ENCODE results near the gene INPP5A.

Gene INPP5A

DNA sequence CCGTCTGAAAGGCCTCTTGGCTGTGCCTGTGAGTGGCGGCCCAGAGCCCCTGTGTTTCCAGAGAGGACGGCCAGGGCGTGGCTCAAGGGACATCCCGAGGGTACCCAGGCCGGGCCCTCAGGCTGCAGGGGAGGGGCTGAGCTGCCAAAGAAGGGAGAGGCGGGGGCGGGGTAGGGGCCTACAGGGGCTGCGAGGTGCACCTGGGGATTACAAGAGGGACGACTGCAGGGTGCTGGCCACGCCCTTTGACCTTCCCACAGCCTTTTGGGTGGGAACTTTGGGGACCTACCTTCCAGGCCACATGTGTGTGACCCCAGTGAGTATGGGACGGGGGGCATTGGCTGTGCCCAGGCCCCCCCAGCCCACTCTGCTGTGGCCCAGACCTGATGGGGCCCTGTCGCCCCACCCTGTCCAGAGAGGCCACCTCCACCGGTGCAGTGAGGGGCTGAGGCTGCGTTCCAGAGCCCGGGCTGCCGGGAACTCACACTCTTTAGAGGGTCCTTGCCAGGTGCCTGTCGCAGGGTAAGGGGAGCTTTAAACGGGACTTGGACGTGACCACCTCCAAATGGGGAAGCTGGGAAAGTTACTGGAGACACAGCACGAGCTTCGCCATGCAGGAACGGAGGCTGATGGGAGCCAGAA lies 267.3 kb downstream of the INPP5A start:
- DNase-seq (ENCODE audit: low read depth): no peak

DNA sequence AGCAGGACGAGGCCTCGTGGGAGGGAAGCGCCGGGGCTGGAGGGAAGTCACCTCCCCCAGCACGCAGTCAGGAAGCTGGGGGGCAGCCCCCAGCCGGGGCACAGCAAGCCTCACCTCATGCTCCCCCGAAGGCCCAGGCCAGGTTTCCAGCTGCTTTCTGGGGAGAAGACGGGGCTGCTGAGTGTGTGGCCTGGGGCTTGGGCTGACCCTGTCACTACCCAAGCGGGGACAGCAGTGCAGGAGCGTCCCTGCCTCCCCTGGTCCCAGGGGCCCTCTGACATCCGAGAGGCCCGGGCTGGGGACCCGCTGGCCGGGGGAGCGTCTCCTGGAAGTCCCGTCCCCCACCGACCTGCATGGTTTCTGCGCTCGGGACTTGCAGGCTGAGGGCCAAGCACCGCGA lies 268.0 kb downstream of the INPP5A start:
- no peak for DNase-seq (ENCODE audit: low read depth)

DNA sequence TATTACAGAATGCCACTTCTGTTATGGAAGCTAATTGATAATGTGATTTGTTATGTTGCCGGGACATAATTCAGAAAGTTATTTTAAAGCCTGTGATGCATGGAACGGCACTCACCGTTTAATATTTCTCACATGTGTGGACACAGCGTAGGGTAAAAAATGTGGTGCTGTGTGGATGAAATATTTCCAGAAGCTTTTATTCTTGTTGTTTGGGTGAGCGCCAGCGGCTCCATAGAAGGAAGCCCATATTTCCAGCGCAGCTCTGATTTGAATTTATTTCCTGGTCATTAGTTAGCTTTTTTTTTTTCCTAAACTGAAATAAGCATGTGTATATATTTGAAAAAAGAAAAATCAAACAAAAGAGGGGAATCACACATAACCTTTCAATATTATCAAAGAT lies 268.5 kb downstream of the INPP5A start:
- no peak for DNase-seq (ENCODE audit: low read depth)

DNA sequence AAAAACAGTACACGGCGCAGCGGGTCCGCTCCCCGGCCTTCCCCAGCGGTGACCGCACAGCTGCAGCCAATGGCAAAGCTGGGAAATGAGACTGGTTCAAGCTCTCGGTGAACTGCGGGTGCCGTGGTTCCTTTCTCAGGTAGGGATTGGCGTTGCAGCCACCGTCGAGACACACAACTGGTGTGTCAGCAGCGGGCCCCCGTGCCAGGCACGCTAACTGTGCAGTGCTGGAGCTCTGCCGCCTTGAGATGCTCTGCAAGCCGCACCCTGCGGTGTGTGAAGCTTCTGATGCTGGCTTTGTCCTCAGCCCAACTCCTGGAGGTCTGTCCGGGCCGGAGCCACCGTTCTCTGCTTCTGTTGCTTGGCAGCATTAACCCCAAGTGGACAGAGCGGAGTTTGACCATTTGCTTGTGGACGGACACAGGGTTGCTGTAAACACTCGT lies 269.0 kb downstream of the INPP5A start:
- DNase-seq (ENCODE audit: low read depth): no peak

DNA sequence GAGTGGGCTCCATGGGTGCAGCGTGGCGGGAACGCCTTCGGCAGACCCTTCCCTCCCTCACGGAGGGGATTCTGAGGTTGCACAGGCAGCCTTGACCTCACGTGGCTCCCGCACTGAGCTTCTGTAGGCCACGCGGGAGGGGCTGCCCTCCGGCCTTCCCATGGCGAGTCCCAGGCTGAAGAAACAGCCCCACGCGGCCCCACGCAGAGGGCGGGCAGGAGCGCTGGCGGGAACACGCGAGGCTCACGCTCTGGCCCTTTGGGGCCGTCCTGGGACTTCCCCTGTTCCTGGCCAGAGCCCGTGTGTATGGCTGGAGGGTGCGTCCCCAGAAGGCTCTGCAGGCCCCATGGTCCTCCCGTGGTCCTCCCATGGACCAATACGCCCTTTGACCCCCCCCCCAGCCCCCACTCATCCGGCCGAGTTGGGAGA lies 270.0 kb downstream of the INPP5A start:
- DNase-seq (ENCODE audit: low read depth): no peak

DNA sequence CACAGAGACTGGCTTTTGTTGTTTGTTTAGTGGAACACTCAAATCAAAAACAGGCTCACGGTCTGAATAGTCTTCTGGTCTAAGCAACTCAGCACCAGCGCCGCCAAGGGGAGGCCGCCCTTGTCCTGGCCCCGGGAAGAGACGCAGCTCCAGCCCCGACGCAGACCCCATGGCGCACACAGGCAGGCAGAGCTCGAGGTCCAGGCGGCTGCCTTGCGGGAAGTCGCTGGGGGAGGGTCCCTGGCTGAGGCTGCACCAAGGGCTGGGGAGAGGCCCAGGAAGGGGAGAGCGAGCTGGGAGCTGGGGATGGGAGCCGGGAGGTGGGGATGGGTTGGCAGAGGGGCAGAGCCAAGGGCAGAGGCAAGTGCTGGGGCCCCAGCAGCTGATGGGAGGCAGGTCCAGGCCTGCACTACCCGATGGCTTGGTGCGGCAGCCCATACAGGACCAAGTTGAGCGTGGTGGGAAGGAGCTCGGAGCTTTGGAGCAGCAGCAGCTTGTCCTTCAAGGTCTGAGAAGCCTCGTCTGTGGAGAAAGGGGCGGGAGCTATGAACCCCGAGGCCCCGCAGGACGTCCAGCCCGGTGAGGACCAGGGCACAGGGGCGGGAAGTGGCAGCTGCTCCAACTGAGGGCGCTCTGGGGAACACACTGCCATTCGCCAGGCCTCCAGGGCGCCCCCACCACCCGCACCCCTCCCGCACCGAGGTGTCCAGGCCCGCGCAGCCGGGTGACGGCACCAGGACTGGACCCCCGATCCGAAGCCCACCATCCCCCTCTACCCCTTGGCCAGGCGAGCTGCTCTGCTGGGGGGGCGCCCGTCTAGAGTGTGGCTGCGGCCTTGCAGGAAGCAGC lies 271.0 kb downstream of the INPP5A start:
- no peak for DNase-seq (ENCODE audit: low read depth)

DNA sequence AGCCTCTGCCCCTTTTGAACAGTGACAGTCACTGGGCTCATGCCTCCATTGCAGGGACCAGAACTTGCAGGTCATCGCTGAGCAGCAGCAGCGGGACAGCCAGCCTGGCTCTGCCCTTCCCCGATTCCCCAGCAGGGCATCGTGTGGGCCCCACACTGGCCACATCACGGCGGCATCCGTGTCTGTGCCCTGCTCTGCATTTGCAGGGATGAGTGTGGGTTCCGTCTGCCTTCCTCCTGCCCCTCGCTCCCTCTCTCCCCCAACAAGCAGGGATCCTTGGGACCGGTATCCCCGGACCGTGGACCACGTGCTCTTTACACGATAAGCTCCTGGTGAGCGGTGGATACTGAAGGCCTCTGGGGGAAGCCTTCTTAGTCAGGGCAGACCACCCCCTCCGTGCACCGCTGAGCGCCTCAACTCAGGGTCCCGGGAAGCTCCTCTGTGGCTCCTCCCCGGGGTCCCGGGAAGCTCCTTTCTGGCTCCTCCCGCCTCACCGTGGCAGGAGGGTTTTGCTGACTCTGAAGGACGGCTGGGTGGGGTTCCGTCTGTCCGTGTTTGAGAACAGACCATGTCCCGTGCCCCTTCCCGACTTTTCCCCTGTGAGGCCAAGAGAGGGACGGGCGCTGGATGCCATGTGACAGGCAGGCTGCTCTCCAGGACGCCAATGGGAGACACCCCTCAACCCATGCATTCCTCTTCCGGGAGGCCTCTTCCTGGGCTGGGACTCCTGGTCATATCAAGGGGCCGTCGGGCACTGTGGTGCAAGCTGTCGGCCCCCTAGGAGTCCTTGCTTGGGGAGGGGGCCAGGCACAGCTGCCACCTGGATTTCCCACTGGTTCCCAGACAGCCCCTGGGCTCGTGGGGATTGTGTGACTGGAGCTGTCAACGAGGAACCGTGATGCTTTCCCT lies 271.9 kb downstream of the INPP5A start:
- no peak for DNase-seq (ENCODE audit: low read depth)

DNA sequence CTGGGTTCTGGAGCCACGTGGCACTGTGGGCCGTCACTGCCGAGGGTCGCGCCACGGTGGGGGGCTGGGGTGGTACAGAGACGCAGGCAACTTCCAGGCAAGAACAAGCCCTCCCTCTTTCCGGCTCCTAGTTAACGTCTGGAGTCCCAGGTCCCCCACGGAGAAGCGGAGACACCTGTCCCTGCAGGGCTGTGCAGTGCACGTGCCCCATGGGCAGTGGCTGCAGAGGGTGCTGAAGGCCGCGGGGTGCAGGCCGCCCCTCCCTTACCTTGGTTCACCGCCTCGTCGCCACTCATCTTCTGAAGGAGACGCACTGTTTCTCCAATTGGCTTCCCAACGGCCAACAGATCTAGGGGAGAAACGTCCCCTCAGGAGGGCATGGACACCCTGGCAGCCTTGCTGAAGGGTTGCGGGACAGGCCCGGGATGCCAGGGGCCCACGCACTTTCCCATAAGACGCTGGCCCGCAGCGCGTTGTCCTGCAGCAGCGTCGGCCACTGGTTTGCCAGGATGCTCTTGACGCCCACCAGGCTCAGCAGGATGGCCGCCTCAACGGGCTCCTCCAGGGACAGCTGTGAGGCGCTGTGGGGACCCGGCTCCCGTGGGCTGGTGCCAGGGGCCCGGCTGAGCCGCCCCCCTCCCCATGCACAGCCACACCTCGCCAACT lies 272.7 kb downstream of the INPP5A start:
- DNase-seq (ENCODE audit: low read depth): no peak

DNA sequence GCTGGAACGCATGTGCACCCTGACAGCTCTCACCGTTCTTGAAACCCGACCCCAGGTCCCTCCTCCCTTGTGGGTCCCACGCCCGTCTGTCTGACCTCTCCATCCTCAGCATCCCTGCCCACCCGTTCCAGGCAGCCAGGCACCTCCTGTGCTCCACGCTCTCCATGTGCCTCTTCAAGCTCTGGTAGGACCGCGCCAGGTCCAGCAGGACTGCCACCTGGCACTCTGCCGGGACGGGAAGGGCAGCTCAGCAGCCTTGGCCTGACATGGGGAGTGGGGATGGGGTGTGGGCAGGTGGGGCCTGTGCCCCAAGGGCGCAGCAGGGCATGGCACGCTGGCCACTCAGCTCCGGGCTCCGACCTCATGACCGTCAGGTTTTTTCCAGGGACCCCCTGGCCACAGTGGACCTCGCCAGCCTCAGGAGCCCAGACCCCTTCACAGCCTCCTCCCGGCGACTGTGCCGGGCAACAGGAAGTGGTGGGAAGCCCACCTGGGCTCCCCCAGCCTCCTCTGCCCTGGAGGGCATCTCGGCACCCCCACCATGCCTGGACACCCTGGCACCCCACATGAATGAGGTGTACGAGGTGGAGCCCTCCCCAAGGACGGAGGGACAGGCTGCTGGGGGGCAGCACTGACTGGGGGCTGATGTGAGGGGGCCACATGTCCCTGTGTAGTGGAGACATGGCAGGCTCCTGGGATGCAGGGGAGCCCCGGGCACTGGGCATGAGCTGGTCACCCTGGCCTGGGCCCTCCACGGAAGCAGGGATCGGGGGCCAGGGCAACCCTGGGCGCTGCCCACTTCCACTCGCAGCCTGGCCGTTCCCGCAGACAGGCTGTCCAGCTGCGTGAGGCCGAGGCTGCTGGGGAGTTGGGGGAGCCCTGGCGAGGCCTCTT lies 273.5 kb downstream of the INPP5A start:
- DNase-seq (ENCODE audit: low read depth): no peak

DNA sequence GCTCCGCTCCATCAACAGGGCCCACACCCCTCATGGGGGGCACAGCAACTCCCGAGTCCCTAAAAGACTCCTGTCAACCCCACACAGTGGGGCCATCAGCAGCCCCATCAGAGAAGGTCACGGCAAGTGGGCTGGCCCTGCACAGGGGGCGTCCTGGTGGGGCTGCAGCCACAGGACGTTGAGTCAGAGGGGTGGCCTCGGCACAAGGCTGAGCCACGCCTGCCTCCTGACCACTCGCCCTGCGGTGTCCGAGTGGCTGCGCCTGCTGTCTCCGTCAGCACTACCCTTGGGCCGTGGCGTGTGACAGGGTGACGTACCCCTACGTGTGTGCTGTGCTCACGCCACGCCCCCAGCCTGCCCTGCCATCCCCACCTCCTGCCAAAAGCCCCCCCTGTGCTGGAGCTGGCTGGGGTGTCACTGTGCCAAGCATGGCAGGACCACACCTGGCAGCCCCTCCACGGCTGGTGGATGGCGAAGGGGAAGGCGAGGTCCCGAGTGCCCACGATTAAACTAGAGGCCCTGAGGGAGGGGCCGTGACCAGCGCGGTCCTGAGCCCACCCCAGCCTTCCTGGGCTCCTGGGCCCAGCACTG lies 274.4 kb downstream of the INPP5A start:
- DNase-seq (ENCODE audit: low read depth): no peak

DNA sequence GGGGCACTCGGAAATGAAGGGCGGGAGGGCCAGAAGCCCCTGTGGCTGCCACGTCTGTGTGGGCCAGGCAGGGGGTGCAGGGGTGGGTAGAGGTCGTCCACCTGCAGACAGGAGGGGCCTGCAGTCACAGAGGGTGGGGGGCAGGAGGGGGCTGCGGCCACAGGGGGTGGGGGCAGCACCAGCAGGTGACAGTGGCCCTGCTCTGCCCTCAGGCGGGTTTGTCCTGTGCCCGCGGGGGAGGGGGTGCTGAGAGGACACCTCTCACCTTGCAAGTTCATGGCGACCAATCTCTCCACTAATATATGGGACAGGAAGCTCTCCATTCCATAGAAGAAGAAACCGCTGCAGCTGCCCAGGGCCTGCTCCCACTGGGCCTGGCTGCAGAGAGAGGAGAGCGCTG lies 274.9 kb downstream of the INPP5A start:
- DNase-seq (ENCODE audit: low read depth): no peak

DNA sequence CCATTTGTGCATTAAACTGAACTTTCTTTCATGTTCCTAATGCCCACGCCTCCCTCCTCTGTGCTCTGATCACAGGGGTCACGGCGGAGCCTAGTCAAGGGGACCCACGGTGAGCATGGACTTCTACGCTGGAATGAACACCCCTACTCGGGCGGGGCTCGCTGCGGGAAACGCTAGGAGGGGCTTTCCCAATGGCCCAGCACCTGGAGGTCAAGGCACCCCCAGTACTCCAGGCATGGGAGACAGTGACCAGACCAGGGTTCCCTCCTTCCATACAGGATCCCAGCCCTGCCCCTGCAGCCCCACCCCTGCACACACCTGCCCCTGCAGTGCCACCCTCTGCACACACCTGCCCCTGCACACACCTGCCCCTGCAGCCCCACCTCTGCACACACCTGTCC lies 275.4 kb downstream of the INPP5A start:
- DNase-seq (ENCODE audit: low read depth): no peak

DNA sequence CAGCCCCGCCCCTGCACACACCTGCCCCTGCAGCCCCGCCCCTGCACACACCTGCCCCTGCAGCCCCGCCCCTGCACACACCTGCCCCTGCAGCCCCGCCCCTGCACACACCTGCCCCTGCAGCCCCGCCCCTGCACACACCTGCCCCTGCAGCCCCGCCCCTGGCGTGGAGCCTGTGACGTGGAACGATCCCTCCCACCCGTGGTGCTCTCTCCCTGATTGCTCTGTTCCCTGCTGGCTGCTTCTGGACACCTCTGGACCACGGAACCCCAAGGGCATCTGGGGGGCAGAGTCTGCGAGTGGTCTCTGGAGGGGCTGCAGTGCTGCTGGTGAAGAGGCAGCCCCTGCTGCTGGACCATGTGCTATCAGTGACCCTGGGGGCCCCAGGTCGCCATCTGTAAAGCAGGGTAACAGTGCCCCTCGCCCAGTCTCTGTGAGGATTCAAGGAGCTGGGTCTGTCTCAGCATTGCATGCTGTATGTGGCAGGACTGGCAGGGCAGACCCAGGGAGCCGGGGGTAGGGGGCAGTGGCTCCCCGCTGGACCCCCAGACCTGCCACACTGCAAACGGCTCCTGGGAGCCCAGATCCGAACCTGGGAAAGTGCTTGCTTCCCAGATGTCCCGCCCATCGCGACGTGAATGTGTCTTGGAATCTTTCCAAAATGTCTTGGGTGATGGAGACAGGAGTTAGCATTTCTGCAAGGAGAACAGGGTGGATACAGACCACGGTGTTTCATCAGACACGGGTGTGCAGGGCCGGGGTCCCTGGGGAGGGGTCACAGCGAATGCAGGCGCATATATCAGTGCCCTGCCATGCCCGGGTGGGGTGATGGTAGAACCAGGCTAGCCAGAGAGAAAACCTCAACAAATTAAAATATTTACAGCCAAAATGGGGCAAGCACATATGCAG lies 276.2 kb downstream of the INPP5A start:
- no peak for DNase-seq (ENCODE audit: low read depth)

DNA sequence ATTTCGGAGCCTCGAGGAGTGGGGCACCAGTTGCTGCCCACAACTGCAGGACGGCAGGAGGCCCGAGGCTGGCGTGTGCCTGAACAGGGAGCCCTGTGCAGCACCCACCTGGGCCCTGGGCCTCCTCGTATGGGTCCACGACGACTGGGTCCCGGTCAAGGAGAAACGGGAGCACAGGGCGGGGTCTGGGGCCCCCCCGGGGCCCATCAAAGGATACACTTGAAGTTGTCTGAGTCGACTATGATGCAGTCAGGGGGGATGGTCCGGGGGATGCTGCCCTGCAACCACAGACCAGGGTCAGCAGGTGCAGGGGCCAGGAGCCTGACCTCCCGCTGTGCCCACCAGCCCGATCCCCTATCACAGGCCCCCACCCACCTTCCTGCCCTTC lies 276.9 kb downstream of the INPP5A start:
- DNase-seq (ENCODE audit: low read depth): no peak

DNA sequence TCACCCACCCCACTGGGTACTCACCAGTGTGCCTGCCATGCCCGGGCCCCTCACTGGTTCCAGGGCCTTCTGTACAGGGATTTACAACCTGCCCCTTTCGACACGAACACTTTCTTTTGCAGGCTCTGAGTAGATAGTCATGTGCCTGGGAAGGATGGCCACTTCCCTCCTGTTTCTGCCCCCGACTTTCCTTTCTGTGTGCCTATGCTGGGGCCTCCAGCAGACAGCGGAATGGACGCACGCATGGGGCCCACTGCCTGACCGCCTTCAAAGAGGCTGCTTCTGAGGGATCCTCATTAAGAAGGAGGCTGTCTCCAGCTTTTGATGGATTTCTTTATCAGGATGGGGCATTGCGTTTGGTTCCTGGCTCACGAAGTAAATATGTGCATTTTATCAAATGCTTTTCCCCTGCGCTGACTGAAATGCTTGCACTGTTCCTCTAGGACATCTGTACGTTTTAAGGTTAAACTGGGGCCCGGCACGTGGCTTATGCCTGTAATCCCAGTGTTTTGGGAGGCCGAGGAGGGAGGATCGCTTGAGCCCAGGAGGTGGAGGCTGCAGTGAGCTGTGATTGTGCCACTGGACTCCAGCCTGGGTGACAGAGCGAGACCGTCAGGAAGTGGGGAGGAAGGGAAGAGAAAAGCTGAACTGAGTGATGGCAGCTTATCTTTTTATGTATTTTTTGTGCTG lies 277.7 kb downstream of the INPP5A start:
- no peak for DNase-seq (ENCODE audit: low read depth)

DNA sequence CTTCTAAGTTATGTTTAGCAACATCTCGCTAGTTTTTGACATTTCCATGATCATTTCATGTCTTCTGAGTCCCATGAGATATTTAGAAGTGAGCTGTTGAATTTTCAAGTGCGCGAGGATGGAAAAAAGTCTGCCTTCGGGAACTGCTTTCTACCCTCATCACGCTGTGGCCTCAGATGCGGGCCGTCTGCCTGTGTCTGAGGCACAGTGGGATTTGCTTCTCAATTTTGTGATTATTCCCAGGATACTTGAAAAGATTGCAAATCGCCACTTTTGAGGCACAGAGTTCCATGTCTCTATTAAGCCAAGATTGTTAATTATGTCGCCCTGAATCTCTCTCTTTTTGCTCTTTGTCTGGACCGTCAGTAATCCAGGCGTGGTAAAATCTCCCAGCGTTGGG lies 279.1 kb downstream of the INPP5A start:
- no peak for DNase-seq (ENCODE audit: low read depth)

DNA sequence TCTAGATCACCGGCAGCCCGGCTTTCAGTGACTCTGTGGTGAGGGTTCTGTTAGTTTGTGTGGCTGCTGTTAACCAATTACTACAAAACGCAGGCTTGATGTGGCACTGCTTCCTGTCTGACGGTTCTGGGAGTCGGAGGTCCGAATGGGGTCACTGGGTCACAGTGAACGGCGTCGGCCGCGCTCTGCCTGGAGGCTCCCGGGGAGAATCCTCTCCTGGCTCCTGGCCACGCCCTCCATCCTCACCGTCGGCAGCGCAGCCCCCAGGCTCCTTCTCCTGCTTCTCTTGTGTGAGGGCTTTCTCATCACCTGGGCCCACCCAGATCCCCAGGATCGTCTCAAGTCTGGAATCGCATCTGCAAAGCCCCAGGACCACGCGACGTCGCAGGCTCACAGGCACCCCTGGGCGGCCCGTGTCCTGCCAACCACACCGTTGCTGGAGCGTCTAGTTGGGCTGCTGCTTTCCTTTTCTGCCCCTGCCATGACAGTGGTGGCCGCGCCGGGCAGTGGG lies 280.2 kb downstream of the INPP5A start:
- no peak for DNase-seq (ENCODE audit: low read depth)

DNA sequence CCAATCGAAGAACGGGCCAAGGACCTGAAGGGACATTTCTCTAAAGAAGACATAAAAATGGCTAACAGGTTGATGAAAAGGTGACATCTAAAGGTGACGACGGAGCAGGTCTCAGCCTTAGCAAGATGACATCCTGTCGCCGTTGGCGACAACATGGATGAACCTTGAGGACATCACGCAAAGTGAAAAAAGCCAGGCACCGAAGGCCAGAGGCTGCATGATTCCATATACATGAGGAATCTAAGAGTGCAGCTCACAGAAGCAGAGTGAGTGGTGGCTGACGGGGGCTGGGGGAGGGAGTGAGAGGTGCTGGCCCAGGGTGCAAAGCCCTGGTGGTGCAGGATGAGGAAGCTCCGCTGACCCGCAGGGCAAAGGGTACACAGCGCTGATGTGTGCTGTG lies 282.5 kb downstream of the INPP5A start:
- DNase-seq (ENCODE audit: low read depth): no peak
